Ovary (tissue), 9 donors: ENCODE data around the gene UBR3. TPM values are rescaled to one million over a fixed set of nuclear protein-coding genes. Genes with fewer than 3 reads are reported as not detected.

Experiments used
- DNase-seq, 5 donors: peaks; one replicate each; pipeline ENCODE4 v3.0.0-alpha.2; 2019 to 2020
- H3K27ac ChIP-seq, 2 donors: fragments of 200-600 bp; one replicate each; pipeline versions ENCODE4 v1.5.1 to v1.8.0; 2019 to 2022
- H3K27me3 ChIP-seq: fragments of 200-600 bp; one replicate; pipeline ENCODE4 v1.8.0; 2022
- H3K36me3 ChIP-seq: fragments of 200-600 bp; sonication (generic); one replicate; pipeline ENCODE4 v1.5.1; 2019
- H3K4me1 ChIP-seq: one replicate; pipeline ENCODE4 v1.8.1; 2013; ENCODE audit warnings: mild to moderate bottlenecking, moderate library complexity; ENCODE audit not compliant: insufficient read depth
- H3K4me3 ChIP-seq: fragments of 200-600 bp; sonication (generic); one replicate; pipeline ENCODE4 v1.5.1; 2017
- H3K9me3 ChIP-seq, 2 donors: fragments of 200-600 bp in 1 of 2; sonication (generic) in 1 of 2; one replicate each; pipeline versions ENCODE4 v1.5.1 to v1.8.1; 2013 to 2019; ENCODE audit warnings: mild to moderate bottlenecking in 1 of 2, moderate library complexity in 1 of 2
- EP300 ChIP-seq: sonication (generic); formaldehyde crosslinking; IDR thresholded peaks from one replicate; pipeline ENCODE4 v1.6.1; 2017; ENCODE audit warnings: antibody characterized with exemption
- POLR2A ChIP-seq: fragments of 450-650 bp; IDR thresholded peaks from one replicate; pipeline ENCODE4 v1.6.1; 2017; ENCODE audit warnings: antibody characterized with exemption, mild to moderate bottlenecking, moderate library complexity
- WGBS, 3 donors: extraction: QIAGEN DNeasy Blood & Tissue Kit in 1 of 3; methylation state at CpG; one replicate each; pipeline versions ENCODE4 v1.1.5 to v1.1.7; 2013 to 2017; 5-methylcytosine and 5-hydroxymethylcytosine counted together
- intact Hi-C, 4 donors: fragments of 100-400 bp; cut with DNase I; formaldehyde crosslinking; loops; one replicate each; pipeline versions ENCODE4 v1.11.0 to v1.15.1; 2022 to 2023
- polyA plus RNA-seq, 2 donors: library from polyadenylated mRNA; stranded (reverse); fragments of 200-250 nt in 1 of 2; fragments of 350-450 nt in 1 of 2; fragmentation: Illumina TruSeq in 1 of 2; extraction: RNeasy Lipid Tissue Mini Kit (QIAGEN cat#74804) in 1 of 2; gene quantifications; one replicate each; pipeline ENCODE4 v1.2.3, GENCODE V29; 2013 to 2014
- total RNA-seq, 7 donors: library from RNA; depleted of rRNA in 2 of 7; stranded (reverse); fragments of >200 nt in 2 of 7; fragmentation: NEBNext Ultra II Directional in 3 of 7; extraction: Animal tissue kit (Norgen Biotek cat#: 25700) in 3 of 7; gene quantifications; one replicate each; pipeline versions ENCODE4 v1.1.0 to v1.2.4, GENCODE V29; 2016 to 2023
- TF ChIP-seq, protein P1 (sequence below), 3 donors: fragments of 450-650 bp in 2 of 3; fragments of 200-600 bp in 1 of 3; IDR thresholded peaks; one replicate each; pipeline versions ENCODE4 v1.5.1 to v1.8.0; 2016 to 2022; ENCODE audit warnings: antibody characterized with exemption in 3 of 3, mild to moderate bottlenecking in 1 of 3
- donor health status: DM: no; HTN: no; CAD: no; lungs with moderate emphysema.
- donor health status: DM: no; HTN: no; CAD: no.
- donor health status: Bipolar disorder and iron deficiency.
- donor health status: DM: yes; HTN: yes; CAD: no.
- donor health status: DM: no; HTN: no; CAD: no.
- donor health status: DM: yes; HTN: yes; CAD: no.

The UBR3 gene
- total and polyA plus RNA-seq, 9 donors = 13.6 to 63.4 (median 45.1) TPM

- Histone ChIP-seq H3K27me3 (no peaks in the 10 kb centered on the region), H3K4me1 (no peaks in the 10 kb centered on the region), H3K9me3 (no peaks in the 10 kb centered on the region), H3K4me3 (no peak overlapping the region), H3K36me3 (no peaks in the 10 kb centered on the region), H3K27ac (no peak overlapping the region)
- intact Hi-C loops = no loop called here
- TF ChIP-seq EP300 (no peak), POLR2A (no peak)
- TF ChIP-seq, protein P1, sequence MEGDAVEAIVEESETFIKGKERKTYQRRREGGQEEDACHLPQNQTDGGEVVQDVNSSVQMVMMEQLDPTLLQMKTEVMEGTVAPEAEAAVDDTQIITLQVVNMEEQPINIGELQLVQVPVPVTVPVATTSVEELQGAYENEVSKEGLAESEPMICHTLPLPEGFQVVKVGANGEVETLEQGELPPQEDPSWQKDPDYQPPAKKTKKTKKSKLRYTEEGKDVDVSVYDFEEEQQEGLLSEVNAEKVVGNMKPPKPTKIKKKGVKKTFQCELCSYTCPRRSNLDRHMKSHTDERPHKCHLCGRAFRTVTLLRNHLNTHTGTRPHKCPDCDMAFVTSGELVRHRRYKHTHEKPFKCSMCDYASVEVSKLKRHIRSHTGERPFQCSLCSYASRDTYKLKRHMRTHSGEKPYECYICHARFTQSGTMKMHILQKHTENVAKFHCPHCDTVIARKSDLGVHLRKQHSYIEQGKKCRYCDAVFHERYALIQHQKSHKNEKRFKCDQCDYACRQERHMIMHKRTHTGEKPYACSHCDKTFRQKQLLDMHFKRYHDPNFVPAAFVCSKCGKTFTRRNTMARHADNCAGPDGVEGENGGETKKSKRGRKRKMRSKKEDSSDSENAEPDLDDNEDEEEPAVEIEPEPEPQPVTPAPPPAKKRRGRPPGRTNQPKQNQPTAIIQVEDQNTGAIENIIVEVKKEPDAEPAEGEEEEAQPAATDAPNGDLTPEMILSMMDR (IDR thresholded peaks at IDR 0.05) = no peak
- no peak for DNase-seq
- WGBS, 3 donors = 92 to 98% (median 97%) methylated on average over 1 of the region's 1 CpG
Observed at GRCh38 chr2:170026361-170026760, 199.1 kb downstream of the UBR3 start.

- Histone ChIP-seq H3K9me3 (no peaks in the 10 kb centered on the region), H3K36me3 (no peaks in the 10 kb centered on the region), H3K4me3 (no peak overlapping the region), H3K4me1 (no peaks in the 10 kb centered on the region), H3K27ac (no peak overlapping the region), H3K27me3 (no peaks in the 10 kb centered on the region)
- DNase-seq = no peak
- intact Hi-C loops = no loop called here
- TF ChIP-seq EP300 (no peak), POLR2A (no peak)
- TF ChIP-seq, protein P1 (IDR thresholded peaks at IDR 0.05) = no peak
Observed at GRCh38 chr2:170029551-170029950, 202.3 kb downstream of the UBR3 start.

- Histone ChIP-seq H3K27ac (no peak overlapping the region), H3K4me3 (no peak overlapping the region), H3K4me1 (no peaks in the 10 kb centered on the region), H3K36me3 (no peaks in the 10 kb centered on the region), H3K9me3 (no peaks in the 10 kb centered on the region), H3K27me3 (no peaks in the 10 kb centered on the region)
- 87 to 90% (median 89%) methylated on average over 2 of the region's 2 CpGs for WGBS, 3 donors
- DNase-seq = no peak
- TF ChIP-seq, protein P1 (IDR thresholded peaks at IDR 0.05) = no peak
- TF ChIP-seq POLR2A (no peak), EP300 (no peak)
- intact Hi-C loops = no loop called here
Observed at GRCh38 chr2:170030040-170030439, 202.8 kb downstream of the UBR3 start.

GRCh38 chr2:170031288-170031687, 204.0 kb downstream of the UBR3 start:
- TF ChIP-seq POLR2A (no peak), EP300 (no peak)
- TF ChIP-seq, protein P1 (IDR thresholded peaks at IDR 0.05) = no peak
- intact Hi-C loops = no loop called here
- 97 to 100% (median 98%) methylated on average over 1 of the region's 1 CpG for WGBS, 3 donors

DNA sequence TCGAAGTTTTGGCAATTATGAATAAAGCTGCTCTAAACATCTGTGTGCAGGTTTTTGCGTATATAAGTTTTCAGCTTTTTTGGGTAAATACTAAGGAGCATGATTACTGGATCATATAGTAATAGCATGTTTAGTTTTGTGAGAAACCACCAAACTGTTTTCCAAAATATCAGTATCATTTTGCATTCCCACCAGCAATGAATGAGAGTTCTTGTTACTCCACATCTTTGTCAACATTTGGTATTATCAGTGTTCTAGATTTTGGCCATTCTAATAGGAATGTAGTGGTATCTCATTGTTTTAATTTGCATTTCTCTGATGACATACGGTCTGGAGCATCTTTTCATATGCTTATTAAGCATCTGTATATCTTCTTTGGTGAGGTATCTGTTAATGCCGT, 207.3 kb downstream of the UBR3 start:
- H3K27ac ChIP-seq = no peak overlapping the region
- no peak overlapping the region for H3K4me3 ChIP-seq
- DNase-seq = no peak
- no peaks in the 10 kb centered on the region for H3K4me1 ChIP-seq
- H3K27me3 ChIP-seq = no peaks in the 10 kb centered on the region
- intact Hi-C loops = no loop called here
- H3K9me3 ChIP-seq = no peaks in the 10 kb centered on the region
- TF ChIP-seq, protein P1 (IDR thresholded peaks at IDR 0.05) = no peak
- TF ChIP-seq POLR2A = no peak
- no peaks in the 10 kb centered on the region for H3K36me3 ChIP-seq
- WGBS, 3 donors = 72 to 73% (median 73%) methylated on average over 4 of the region's 4 CpGs

More at GRCh38 chr2:170031288-170031687, 204.0 kb downstream of the UBR3 start:
- Histone ChIP-seq H3K27ac (no peak overlapping the region), H3K9me3 (no peaks in the 10 kb centered on the region), H3K27me3 (no peaks in the 10 kb centered on the region), H3K4me3 (no peak overlapping the region), H3K4me1 (no peaks in the 10 kb centered on the region), H3K36me3 (no peaks in the 10 kb centered on the region)
- no peak for DNase-seq
